ENCODE data around the gene CCDC6.

The CCDC6 gene

GRCh38 chr10:59819683-59820082, 86.7 kb downstream of the CCDC6 start:
- TF ChIP-seq MAX (IDR thresholded peaks at IDR 0.05; ENCODE audit: low read depth, low read length) = no peak
- no peak for TF ChIP-seq POLR2A (IDR thresholded peaks at IDR 0.05; ENCODE audit: extremely low read depth, insufficient read length)
- TF ChIP-seq, protein P1, sequence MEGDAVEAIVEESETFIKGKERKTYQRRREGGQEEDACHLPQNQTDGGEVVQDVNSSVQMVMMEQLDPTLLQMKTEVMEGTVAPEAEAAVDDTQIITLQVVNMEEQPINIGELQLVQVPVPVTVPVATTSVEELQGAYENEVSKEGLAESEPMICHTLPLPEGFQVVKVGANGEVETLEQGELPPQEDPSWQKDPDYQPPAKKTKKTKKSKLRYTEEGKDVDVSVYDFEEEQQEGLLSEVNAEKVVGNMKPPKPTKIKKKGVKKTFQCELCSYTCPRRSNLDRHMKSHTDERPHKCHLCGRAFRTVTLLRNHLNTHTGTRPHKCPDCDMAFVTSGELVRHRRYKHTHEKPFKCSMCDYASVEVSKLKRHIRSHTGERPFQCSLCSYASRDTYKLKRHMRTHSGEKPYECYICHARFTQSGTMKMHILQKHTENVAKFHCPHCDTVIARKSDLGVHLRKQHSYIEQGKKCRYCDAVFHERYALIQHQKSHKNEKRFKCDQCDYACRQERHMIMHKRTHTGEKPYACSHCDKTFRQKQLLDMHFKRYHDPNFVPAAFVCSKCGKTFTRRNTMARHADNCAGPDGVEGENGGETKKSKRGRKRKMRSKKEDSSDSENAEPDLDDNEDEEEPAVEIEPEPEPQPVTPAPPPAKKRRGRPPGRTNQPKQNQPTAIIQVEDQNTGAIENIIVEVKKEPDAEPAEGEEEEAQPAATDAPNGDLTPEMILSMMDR (IDR thresholded peaks at IDR 0.05; ENCODE audit: low read depth, low read length) = no peak
- TF ChIP-seq MYC (IDR thresholded peaks at IDR 0.05; ENCODE audit: low read depth, low read length) = no peak
- H3K4me3 ChIP-seq (ENCODE audit: low read depth, low read length) = no peak overlapping the region
- DNase-seq (ENCODE audit: low read depth) = no peak

DNA sequence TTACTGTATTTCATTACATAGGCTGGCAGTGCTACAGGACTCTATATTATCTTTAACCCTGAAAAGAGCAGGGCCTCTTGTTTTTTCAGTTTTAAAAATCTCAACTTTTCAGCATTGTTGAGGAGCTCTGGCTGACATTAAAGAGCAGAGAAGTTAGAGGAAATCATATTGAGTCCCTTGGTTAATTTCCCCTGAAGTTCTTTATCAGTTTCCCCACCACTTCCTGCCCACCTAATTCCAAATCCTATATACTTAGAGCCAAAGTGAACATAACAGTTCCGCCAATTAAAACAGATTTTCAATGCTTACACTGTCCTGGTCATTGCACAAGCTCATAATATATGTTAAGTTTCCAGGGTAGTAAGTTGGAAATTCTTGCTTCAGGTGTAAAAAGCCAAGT, 87.1 kb downstream of the CCDC6 start:
- no peak overlapping the region for H3K4me3 ChIP-seq (ENCODE audit: low read depth, low read length)
- no peak for DNase-seq (ENCODE audit: low read depth)
- no peak for TF ChIP-seq MYC (IDR thresholded peaks at IDR 0.05; ENCODE audit: low read depth, low read length)
- no peak for TF ChIP-seq POLR2A (IDR thresholded peaks at IDR 0.05; ENCODE audit: extremely low read depth, insufficient read length)
- no peak for TF ChIP-seq MAX (IDR thresholded peaks at IDR 0.05; ENCODE audit: low read depth, low read length)
- TF ChIP-seq, protein P1 (IDR thresholded peaks at IDR 0.05; ENCODE audit: low read depth, low read length) = no peak

DNA sequence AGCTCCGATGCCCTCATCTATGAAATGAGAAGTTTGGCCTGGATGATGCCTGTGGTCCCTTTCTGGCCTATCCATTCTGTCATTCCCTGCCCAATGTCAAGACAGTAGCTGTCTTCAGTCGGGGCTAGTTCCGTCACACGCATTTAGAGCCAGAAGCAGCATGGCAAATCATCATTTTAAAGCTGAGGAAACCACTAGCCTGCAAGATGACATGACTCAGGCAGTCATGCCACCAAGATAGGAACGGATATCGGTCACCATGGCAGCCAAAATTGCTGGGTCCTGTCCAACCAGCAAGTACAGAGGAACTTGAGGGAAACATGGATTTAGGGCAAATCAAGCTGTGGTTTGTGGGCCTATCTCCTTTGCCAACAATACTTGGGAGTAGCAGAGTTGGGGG, 88.6 kb downstream of the CCDC6 start:
- no peak for TF ChIP-seq POLR2A (IDR thresholded peaks at IDR 0.05; ENCODE audit: extremely low read depth, insufficient read length)
- H3K4me3 ChIP-seq (ENCODE audit: low read depth, low read length) = no peak overlapping the region
- DNase-seq (ENCODE audit: low read depth) = no peak

DNA sequence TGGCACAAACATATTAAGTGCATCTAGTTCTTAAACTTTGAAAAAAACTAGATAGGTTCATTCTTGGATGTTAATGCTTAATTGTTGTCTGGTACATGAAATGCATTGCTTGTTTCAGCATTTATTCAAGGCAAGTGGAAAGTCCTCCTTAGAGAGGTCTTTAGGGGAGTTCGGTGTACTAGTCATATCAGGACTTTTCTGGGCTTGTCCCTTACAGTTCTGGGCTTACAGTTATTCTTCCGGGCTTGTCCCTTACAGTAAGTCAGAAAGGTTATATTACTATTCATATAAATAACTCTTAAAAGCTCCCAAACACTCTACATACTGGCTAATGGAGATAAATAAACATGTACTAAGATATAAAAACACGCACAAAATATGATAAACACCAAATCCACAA, 91.5 kb downstream of the CCDC6 start:
- TF ChIP-seq MYC (IDR thresholded peaks at IDR 0.05; ENCODE audit: low read depth, low read length) (no peak), POLR2A (IDR thresholded peaks at IDR 0.05; ENCODE audit: extremely low read depth, insufficient read length) (no peak), MAX (IDR thresholded peaks at IDR 0.05; ENCODE audit: low read depth, low read length) (no peak)
- TF ChIP-seq, protein P1 (IDR thresholded peaks at IDR 0.05; ENCODE audit: low read depth, low read length) = no peak
- H3K4me3 ChIP-seq (ENCODE audit: low read depth, low read length) = no peak overlapping the region
- DNase-seq (ENCODE audit: low read depth) = no peak

DNA sequence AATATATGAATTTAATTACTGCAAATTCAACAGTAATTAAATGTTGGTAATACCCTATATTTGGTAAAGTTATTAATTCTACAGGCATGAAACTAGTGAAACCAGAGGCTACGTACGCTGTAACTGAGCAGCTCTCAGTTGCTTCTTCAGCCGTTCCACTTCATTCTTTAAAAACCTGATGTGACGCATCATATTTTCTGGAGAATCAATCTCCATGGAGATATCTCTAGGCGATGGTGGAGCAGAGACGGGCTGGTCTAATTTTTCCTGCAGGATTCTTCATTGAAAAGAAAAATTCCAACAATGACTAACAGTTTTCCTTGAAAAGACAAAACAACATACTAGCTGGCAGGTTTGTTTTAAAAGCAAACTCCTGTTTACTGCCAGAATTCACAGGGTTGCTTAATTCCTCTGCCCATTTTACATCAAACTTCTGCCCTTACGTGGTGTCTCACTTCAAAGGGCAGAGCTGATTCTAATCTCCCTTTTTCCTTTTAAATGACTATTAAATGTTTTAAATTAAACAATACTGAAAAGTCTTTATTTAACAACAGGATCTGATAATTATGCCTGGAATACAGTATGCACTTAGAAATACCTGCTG, 93.7 kb downstream of the CCDC6 start:
- no peak for DNase-seq (ENCODE audit: low read depth)
- H3K4me3 ChIP-seq (ENCODE audit: low read depth, low read length) = no peak overlapping the region
- TF ChIP-seq MYC (IDR thresholded peaks at IDR 0.05; ENCODE audit: low read depth, low read length) (no peak), POLR2A (IDR thresholded peaks at IDR 0.05; ENCODE audit: extremely low read depth, insufficient read length) (no peak), MAX (IDR thresholded peaks at IDR 0.05; ENCODE audit: low read depth, low read length) (no peak)
- TF ChIP-seq, protein P1 (IDR thresholded peaks at IDR 0.05; ENCODE audit: low read depth, low read length) = no peak

DNA sequence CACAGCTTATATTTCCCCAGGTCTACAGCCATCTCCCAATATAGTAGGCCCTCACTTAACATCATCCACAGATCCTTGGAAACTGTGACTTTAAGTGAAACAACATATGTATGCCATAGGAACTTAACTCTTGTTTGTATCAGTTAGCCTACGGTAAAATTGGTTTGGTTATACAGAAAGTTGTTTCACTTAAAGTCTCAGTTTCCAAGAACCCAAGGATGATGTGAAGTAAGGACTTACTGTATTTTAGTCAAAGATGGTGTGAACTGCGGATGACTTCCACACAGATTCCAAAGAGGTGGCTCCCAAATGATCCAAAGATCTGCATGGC, 96.7 kb downstream of the CCDC6 start:
- no peak overlapping the region for H3K4me3 ChIP-seq (ENCODE audit: low read depth, low read length)
- DNase-seq (ENCODE audit: low read depth) = no peak
- TF ChIP-seq, protein P1 (IDR thresholded peaks at IDR 0.05; ENCODE audit: low read depth, low read length) = no peak
- TF ChIP-seq MYC (IDR thresholded peaks at IDR 0.05; ENCODE audit: low read depth, low read length) (no peak), POLR2A (IDR thresholded peaks at IDR 0.05; ENCODE audit: extremely low read depth, insufficient read length) (no peak), MAX (IDR thresholded peaks at IDR 0.05; ENCODE audit: low read depth, low read length) (no peak)
